Kidney capillary endothelial cell (primary cell): Measurements from ENCODE around the gene TNIP2.
"Not testable (repeated sequence)": the region's sequence is repeated elsewhere in the genome, so short reads cannot be mapped to it uniquely, and the experiment has no call there.

ENCODE experiments used
- DNase-seq: peaks from one replicate; pipeline ENCODE4 v3.0.0-alpha.2; 2018; ENCODE audit warnings: low spot score

TNIP2 gene

GRCh38 chr4:2793586-2794485, 37.7 kb upstream of the TNIP2 start:
- peak; percentile 51 for DNase-seq

DNA sequence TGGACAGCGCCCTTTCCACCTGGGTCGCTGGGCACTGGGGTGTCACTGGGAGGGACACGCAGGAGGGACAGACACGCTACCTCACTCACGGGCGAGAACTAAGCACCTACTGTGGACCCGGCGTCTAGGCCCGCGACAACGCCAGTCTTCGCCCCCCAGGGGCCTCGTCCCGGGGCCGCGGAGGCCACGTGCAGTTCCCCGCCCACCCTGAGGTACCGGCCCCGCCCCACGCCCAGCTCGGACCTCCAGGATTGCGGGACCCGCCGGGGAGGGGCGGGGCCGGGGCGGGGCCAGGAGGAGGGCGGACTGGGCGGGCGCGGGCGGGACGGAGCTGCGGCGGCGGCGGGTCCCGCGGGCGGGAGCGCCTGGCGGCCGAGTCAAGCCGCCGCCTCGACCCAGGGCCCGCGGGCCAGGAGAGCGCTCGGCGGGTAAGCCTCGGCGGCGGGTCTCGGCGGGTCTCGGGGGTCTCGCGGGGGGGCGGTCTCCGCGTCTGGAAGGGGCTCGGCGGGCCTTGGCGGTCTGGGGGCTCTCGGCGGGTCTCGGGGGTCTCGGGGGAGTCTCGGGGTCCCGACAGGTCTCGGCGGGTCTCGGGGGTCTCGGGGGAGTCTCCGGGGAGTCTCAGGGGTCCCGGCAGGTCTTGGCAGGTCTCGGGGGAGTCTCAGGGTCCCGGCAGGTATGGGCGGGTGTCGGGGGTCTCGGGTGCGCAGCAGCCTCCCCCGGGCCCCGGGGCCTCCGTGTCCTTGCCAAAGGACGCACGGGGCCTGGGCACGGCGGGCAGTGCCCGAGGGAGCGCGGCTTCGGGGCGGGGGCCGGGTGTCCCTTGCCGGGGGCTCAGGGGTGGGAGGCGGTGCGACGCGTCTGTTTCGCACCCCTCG, 36.8 kb upstream of the TNIP2 start, which contains the start of gene SH3BP2:
SH3BP2 (plus strand) TSS at position 375 of the 875 bp plus-strand sequence. CDS start 27,533 bp downstream, outside the sequence.
- DNase-seq: peak; percentile 54

DNA sequence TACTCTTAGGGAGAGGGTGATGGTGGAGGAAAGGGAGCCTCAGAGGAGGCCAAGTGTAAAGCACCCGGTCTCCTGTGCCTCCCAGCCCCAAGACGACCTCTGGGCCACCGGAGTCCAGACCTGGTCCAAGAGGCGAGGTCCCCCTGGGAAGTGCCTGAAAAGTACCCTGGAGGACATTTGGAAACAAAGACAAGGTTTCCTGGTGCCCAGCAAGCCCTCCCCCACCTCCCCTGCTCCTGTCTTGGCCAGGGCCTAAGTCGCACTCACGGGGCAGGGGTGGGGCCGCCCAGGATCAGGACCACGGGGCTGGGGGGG, 36.2 kb upstream of the TNIP2 start:
- no peak for DNase-seq

DNA sequence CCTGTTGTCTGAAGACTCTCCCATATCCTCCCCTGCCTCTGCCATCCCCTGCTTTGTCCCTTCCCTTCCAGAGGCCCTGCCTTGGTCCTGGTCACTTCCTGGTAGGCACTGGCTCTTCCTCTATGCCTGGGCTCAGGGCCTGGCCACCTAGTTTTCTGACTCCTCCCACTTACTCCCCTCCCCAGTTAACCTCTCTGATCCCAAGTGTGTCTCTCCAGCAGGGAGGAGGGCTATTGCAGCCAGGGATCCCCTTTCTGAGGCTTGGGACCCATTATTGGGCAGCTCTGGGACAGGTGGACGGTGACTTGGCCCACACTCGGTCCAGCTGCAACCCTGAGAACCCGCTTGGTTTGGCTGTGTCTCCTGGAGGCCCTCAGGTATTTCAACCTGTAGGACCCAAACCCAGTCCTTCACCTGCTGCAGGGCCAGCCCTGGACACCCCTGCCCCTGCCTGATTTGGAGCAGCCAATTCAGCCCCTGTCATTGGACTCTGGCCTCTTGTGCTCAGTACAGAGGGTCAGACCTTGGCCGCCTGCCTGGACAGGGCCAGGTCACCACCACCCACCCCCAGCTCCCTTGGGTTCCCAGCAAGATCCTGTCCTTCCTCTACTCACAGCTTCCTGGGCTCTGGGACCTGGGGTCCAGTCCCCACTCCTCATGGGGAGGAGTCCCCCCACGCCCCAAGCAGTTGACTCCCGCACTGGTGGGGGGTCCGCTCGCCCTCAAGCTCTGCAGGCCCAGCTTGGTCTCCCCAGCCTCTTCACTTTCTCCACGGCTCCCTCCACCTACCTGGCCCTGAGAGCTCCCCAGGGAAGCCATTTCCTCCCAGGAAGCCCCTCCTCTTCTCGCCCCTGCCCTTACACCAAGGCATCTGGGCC, 35.6 kb upstream of the TNIP2 start:
- DNase-seq: no peak

- DNase-seq: no peak
Observed at GRCh38 chr4:2790583-2791517, 34.7 kb upstream of the TNIP2 start.

DNA sequence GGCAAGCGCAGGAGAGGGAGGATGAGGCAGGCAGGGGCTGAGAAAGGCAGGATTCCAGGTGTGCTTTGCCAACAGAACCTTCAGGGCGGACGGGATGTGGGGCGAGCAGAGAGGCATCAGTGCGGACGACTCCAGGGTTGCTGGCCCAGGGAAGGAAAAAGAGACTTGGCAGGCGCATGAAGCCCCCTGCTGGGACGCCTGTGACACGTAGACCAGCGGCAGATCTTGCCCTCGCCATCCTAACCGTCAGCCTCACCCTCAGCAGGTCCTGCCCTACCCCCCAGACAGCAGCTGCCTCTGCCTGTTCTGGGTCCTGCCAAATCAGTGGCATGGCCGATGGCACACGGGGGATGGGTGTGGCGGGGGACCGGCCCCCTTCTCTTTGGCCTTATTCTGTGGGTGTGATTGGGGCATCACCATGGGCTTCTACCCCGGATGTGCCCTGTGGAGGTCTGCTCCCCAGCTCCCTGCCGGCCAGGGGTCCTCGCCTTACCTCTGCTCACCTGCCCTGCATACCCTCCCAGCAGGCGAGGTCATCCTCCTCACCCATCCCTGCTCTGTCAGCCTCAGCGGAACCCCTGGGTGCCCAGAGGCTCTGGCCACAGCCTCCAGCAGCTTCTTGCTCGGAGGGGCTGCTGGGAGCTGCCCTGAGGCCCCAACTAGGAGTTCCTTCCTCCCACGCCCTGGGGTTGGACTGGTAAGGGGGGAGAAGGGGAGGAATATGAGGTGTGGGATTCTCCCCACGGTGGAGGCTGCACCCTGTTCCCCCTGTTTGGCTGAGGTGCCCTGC, 33.9 kb upstream of the TNIP2 start:
- no peak for DNase-seq

GRCh38 chr4:2789351-2789750, 33.2 kb upstream of the TNIP2 start:
- no peak for DNase-seq

DNA sequence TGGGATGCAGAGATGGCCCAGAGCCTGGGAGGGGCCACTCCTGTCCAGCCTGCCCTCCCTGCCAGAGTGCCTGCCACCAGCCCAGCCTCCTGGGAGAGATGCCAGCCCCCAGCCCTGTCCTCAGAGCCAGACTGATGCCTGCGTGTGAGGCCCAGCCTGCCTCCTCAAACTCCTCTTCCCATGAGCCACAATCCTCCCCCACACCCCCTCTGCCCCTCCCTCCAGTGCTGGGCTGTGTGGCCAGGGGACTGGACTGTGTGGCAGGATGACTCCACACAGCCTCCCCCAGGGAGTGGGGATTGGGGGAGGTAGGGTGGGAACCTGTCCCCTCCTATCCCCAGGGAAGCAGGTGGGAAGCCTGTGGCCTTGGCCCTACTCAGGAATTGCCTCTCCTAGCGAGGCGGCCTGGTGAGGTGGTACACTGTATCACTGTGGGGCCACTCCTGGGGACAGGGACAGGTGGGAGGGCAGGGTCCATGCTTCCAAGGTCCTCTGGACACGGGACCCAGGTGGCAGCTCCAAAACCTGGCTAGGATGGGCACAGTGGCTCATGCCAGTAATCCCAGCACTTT, 32.5 kb upstream of the TNIP2 start:
- no peak for DNase-seq

GRCh38 chr4:2788101-2788500, 32.0 kb upstream of the TNIP2 start:
- no peak for DNase-seq

DNA sequence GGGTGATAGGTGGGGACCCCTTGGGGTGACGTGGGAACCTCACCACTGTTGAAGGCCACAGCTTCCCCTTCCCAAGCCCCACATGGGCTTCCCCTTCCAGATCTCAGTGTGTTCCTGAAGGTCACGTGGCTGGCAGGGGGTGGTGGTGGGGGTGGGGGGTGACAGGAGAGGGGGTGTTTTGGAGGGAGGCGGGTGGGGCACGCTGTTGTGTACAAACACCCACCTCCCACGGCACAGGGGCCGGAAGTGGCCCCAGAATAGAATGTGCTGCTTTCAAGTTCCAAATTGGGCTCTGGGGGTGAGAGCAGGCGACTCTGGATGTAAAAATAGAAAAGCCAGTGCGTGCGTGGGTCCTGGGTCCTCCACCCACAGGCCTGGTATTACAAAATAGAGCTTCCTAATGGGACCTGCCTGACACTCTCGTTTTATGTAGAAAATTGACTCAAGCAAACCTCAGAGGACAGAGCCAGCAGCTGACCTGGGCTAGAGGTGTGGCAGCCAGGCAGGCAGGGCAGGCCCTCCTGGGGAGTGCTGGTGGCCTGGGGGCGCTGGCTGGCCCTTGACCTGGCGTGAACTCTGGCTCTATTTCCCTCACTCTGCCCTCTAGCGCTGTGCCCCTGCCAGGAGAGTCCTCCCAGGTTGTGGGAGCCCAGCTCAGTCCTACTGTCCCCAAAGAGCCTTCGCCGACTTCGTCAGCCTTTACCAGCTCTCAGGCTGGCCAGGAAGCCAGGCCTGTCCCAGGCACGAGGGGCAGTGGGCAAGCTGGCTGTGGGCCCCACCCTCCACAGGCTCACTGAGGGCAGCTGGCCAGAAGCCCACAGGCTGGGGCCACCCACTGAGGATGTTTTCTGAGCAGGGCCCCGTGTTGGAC, 31.3 kb upstream of the TNIP2 start:
- no peak for DNase-seq

DNA sequence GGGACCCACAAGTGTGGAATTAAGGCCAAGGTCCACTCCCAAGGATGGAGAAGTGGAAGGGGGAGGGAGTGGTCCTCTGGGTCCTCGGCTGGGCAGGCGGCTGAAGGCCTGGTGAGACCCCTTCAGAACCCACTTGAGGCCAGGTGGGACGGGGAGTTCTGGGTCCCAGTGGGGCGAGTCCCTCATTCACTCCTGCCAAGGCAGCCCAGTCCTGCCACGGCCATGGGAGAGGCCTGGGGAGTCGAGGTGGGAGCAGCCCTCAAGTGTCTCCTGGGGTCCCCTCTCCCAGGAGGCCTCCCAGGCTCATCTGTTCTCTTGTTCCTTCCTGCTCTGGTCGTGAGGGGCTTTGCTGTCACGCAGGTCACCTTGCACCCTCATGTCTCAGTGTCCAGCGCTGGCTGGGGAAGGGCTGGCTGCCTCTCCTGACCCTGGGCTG, 30.7 kb upstream of the TNIP2 start:
- no peak for DNase-seq

DNA sequence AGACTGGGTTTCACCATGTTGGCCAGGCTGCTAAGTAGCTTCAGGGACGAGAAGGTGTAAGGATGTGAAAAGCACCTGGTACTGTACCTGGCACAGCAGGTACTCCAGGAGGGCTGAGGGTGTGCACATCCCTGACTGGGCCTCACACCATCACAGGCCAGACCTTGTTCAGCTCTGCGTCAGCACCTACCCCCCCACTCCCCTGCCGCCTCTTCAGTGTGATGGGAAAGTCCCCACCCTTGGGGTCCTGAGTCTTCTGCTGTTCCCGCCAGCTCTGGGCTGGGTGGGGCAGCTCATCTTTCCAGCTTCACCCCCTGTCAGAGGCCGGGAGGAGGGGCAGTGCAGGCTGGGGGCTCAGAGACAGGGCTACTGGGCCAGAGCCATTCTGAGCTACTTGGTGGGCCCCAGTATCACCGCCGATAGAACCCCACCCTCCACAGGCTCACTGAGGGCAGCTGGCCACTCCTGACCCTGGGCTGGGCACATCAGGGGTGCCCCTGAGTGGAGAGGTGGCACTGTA, 30.1 kb upstream of the TNIP2 start:
- no peak for DNase-seq

- DNase-seq: no peak
Observed at GRCh38 chr4:2785613-2786012, 29.5 kb upstream of the TNIP2 start.

DNA sequence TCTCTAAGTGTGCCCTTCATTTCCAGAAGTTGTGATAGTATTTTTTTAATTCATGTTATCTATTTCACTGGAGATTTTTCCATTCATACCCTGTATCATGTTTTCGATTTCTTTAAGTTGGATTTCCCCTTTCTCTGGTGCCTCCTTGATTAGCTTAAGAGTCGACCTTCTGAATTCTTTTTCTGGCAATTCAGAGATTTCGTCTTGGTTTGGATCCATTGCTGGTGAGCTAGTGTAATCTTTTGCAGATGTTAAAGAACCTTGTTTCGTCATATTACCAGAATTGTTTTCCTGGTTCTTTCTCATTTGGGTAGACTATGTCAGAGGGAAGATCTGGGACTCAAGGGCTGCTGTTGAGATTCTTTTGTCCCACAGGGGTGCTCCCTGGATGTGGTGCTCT, 27.7 kb upstream of the TNIP2 start:
- DNase-seq: no peak

DNA sequence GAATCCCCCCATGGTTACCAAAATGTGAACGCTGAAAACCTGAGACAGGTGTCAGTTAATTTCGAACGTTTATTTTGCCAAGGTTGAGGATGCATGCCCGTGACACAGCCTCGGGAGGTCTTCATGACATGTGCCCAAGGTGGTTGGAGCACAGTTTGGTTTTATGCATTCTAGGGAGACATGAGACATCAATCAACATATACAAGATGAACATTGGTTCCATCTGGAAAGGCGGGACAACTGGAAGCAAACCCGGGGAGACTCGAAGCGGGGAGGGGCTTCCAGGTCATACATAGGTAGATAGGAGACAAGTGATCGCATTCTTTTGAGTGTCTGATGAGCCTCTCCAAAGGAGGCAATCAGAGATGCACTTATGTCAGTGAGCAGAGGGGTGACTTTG, 25.8 kb upstream of the TNIP2 start:
- no peak for DNase-seq

DNA sequence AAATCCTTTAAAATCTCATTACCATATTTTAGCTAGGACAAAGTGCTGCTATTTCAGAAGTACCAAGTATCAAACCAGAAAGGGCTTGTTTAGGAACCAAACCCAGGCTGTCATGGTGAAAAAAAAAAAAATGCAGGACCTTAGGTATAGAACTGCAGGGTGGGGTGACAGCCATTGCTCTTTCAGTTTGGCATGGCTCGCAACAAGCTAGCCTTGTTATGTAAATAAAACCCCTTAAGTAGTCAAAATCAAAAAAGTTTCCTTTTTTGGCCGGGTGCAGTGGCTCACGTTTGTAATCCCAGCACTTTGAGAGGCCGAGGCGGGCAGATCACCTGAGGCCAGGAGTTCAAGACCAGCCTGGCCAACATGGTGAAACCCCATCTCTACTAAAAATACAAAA, 24.5 kb upstream of the TNIP2 start:
- not testable (repeated sequence) for DNase-seq

DNA sequence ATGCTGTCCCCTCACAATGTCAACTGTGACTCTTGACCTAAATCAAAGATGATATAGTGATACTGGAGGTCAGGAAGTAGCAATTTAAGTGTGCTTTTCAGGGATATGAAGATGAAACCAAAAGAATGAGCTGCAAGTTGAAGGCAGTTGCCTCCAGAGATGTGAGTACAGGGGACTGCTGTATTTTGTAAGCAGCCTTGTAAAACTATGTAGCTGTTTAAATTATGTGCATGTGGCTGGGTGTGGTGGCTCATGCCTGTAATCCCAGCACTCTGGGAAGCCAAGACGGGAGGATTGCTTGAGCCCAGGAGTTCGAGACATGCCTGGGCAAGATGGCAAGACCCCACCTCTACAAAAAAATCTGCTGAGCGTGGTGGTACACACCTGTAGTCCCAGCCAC, 15.1 kb upstream of the TNIP2 start:
- DNase-seq: no peak

DNA sequence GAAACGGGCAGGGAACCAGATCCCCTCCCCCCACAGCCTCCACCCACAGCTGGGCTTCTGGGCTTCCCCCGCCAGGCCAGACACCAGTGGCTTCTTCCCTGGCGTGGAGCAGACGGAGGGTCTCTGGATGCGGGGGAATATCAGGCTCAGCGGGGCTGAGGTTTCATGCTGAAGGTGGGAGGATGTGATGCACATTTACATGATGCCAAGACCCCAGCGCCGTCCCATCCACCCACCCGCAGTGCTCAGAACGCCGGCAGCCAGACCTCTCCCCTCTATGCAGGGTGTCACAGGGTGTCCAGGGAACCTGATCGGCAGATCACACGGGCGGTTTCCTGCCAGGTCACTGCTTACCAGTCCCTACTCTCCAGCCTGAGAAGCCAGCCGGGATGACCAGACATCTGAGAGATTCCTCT, 12.8 kb upstream of the TNIP2 start:
- no peak for DNase-seq

DNA sequence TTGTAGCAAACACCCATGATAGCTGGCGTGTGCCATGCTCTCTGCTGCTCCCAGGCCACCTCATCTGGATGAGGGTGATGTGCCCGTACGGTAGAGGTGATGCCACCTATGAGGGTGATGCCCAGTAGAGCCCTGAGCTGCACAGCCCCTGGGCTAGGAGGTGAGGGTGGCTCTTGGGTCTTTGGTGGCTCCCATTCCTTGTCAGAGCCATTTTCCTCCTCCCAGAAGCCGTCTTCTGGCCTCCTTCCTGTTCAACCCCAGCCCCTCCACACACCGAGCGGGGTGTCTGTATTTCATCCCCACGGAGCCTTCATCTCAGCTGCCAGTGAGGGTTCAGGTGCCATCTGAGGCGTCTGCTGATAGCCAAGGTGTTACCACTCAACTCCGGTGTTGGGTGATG, 12.0 kb upstream of the TNIP2 start:
- no peak for DNase-seq
